ENCODE results near the gene TSC2. TPM values are rescaled to one million over a fixed set of nuclear protein-coding genes. Genes with fewer than 3 reads are reported as not detected.

TSC2 gene
- total RNA-seq, 2 experiments from 2014 or later, result 56.6 to 63.9 TPM

DNA sequence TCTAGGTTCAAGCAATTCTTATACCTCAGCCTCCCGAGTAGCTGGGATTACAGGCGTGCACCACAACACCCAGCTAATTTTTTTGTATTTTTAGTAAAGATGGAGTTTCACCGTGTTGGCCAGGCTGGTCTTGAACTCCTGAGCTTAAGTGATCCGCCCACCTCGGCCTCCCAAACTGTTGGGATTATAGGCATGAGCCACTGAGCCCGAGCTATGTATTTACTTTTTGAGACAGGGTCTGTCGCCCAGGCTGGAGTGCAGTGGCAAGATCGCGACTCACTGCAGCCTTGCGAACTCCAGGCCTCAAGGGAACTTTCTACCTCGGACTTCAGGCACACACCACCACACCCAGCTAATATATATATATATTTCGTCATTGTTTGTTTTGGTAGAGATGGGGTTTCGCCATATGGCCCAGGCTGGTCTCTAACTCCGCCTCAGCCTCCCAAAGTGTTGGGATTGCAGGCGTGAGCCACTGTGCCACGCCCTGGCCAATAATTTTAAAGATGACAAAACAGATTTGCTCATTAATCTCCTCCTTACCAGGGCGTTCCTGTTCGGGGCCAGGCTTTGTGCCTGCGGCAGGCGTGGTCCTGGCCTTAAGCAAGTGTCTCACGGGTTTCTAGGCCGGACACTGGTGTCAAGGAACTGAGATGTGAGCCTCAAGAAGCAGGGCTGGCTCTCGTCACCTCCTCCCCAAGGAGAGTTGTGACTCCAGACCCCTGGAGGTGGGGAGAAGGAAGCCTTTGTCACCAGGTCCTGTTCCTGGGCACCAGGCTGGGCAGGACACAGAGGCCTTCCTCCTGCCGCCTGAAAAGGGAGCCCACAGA lies 32.5 kb upstream of the TSC2 start:
- H3K27ac Mint-ChIP-seq, result no peak overlapping the region
- no peak for DNase-seq
- peaks cover 11% of the 10 kb centered on the region for H3K27me3 Mint-ChIP-seq
- POLR2A ChIA-PET, result no interaction called here
- peaks cover under 1% of the 10 kb centered on the region for H3K36me3 Mint-ChIP-seq
- intact Hi-C loops (cut with micrococcal nuclease), result no loop called here
- H3K4me1 Mint-ChIP-seq (ENCODE audit: low read depth), result peaks cover 2% of the 10 kb centered on the region
- CTCF ChIA-PET, result interaction anchor here (1.1 to 2.8 kb wide), 2 partner anchors 11 to 125 kb away, joined by 6 to 16 read pairs; no protein-coding TSS in a partner anchor
- no peak overlapping the region for H3K4me3 Mint-ChIP-seq
- no peaks in the 10 kb centered on the region for H3K9me3 Mint-ChIP-seq

- no peak overlapping the region for H3K27ac Mint-ChIP-seq
- no peaks in the 10 kb centered on the region for H3K36me3 Mint-ChIP-seq
- peaks cover 4% of the 10 kb centered on the region for H3K4me1 Mint-ChIP-seq (ENCODE audit: low read depth)
- ChIA-PET POLR2A (interaction anchor here (0.6 kb wide), 1 partner anchor 223 kb away, joined by 3 read pairs; no protein-coding TSS in a partner anchor), CTCF (interaction anchor here (0.7 to 2.8 kb wide), 5 partner anchors 12 to 125 kb away, joined by 3 to 16 read pairs (median 6); partner anchors contain the start of gene TBL3)
- peaks cover 14% of the 10 kb centered on the region for H3K27me3 Mint-ChIP-seq
- H3K9me3 Mint-ChIP-seq, result no peaks in the 10 kb centered on the region
- DNase-seq, result no peak
- intact Hi-C loops (cut with micrococcal nuclease), result no loop called here
- H3K4me3 Mint-ChIP-seq, result no peak overlapping the region
These were observed 31.9 kb upstream of the TSC2 start for GRCh38 chr16:2015947-2016208.

DNA sequence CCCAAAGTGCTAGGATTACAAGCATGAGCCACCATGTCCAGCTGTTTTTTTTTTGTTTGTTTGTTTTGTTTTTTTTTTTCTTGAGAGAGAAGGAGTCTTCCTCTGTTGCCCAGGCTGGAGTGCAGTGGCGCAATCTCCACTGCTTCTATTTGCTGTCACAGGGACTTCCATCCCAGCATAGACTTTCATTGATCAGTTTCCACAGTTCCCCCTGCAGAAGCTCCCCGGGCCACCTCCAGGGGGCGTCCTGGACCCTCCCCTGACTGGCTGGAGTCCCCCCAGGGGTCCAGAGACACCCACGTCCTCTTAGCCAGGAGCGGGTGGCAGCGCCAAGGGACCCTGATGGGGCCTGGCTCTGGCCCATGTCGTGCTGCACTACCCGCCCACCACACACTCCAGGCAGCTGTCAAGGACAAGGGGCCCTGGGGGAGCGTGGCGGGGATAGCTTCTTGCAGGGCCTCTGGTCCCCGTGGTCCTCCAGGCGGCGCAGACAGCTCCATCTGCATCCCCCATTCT lies 31.3 kb upstream of the TSC2 start:
- H3K4me3 Mint-ChIP-seq, result no peak overlapping the region
- no peaks in the 10 kb centered on the region for H3K36me3 Mint-ChIP-seq
- peaks cover 19% of the 10 kb centered on the region for H3K27me3 Mint-ChIP-seq
- H3K4me1 Mint-ChIP-seq (ENCODE audit: low read depth), result peaks cover 4% of the 10 kb centered on the region
- ChIA-PET CTCF (interaction anchor here (0.7 to 2.8 kb wide), 6 partner anchors 11 to 329 kb away, joined by 3 to 16 read pairs (median 4); partner anchors contain the start of gene TBL3), POLR2A (interaction anchor here (0.6 kb wide), 2 partner anchors 78 to 224 kb away, joined by 3 read pairs; no protein-coding TSS in a partner anchor)
- H3K27ac Mint-ChIP-seq, result no peak overlapping the region
- intact Hi-C loops (cut with micrococcal nuclease), result no loop called here
- H3K9me3 Mint-ChIP-seq, result no peaks in the 10 kb centered on the region
- peak; percentile 38 for DNase-seq

GRCh38 chr16:2019518-2019920 lies 28.3 kb upstream of the TSC2 start, which contains the start of gene NPW:
Gene NPW, plus strand, starts transcription at chr16:2019785.
- DNase-seq, result peak; percentile 31
- ChIA-PET CTCF (interaction anchor here (0.6 to 2.5 kb wide), 5 partner anchors 8 to 127 kb away, joined by 3 to 8 read pairs (median 3); no protein-coding TSS in a partner anchor), POLR2A (interaction anchor here (1.1 kb wide), 2 partner anchors 28 to 136 kb away, joined by 3 read pairs; partner anchors contain the start of genes NTHL1, TRAF7 and TSC2)
- Mint-ChIP-seq H3K9me3 (no peaks in the 10 kb centered on the region), H3K4me1 (ENCODE audit: low read depth) (peaks cover 13% of the 10 kb centered on the region), H3K36me3 (no peaks in the 10 kb centered on the region), H3K27ac (no peak within 1 kb of the TSS), H3K27me3 (peaks cover 30% of the 10 kb centered on the region), H3K4me3 (no peak within 1 kb of the TSS)
- intact Hi-C loops (cut with micrococcal nuclease), result no loop called here

- no peak overlapping the region for H3K4me3 Mint-ChIP-seq
- no peak overlapping the region for H3K27ac Mint-ChIP-seq
- DNase-seq, result no peak
- no peaks in the 10 kb centered on the region for H3K36me3 Mint-ChIP-seq
- peaks cover 30% of the 10 kb centered on the region for H3K27me3 Mint-ChIP-seq
- H3K9me3 Mint-ChIP-seq, result no peaks in the 10 kb centered on the region
- H3K4me1 Mint-ChIP-seq (ENCODE audit: low read depth), result peaks cover 13% of the 10 kb centered on the region
- intact Hi-C loops (cut with micrococcal nuclease), result no loop called here
- ChIA-PET POLR2A (interaction anchor here (0.7 to 1.1 kb wide), 3 partner anchors 8 to 135 kb away, joined by 3 to 5 read pairs (median 3); partner anchors contain the start of genes NTHL1, TRAF7 and TSC2), CTCF (interaction anchor here (0.6 to 2.5 kb wide), 4 partner anchors 16 to 850 kb away, joined by 3 to 8 read pairs (median 4); no protein-coding TSS in a partner anchor)
These were observed 27.6 kb upstream of the TSC2 start for GRCh38 chr16:2019921-2020831.

GRCh38 chr16:2022723-2023091 lies 25.1 kb upstream of the TSC2 start:
- intact Hi-C loops (cut with micrococcal nuclease), result loop anchor here (1.0 kb wide), 2 partner anchors 118 to 131 kb away; no protein-coding TSS in a partner anchor
- CTCF ChIA-PET, result interaction anchor here (0.5 to 4.8 kb wide), 22 partner anchors 9 to 438 kb away, joined by 3 to 37 read pairs (median 4); partner anchors contain the start of genes ECI1, MSRB1, NTHL1 and PKD1
- peak overlapping the region; percentile 58 for H3K4me3 Mint-ChIP-seq
- peaks cover 17% of the 10 kb centered on the region for H3K4me1 Mint-ChIP-seq (ENCODE audit: low read depth)
- H3K27ac Mint-ChIP-seq, result no peak overlapping the region
- no peaks in the 10 kb centered on the region for H3K36me3 Mint-ChIP-seq
- no peak for DNase-seq
- POLR2A ChIA-PET, result no interaction called here
- H3K27me3 Mint-ChIP-seq, result peaks cover 36% of the 10 kb centered on the region
- H3K9me3 Mint-ChIP-seq, result no peaks in the 10 kb centered on the region

GRCh38 chr16:2023092-2024031 lies 24.4 kb upstream of the TSC2 start:
- Mint-ChIP-seq H3K27me3 (peaks cover 34% of the 10 kb centered on the region), H3K4me1 (ENCODE audit: low read depth) (peaks cover 17% of the 10 kb centered on the region), H3K4me3 (peak overlapping the region; percentile 58), H3K36me3 (no peaks in the 10 kb centered on the region), H3K27ac (no peak overlapping the region), H3K9me3 (no peaks in the 10 kb centered on the region)
- POLR2A ChIA-PET, result no interaction called here
- DNase-seq, result peak; percentile 96
- intact Hi-C loops (cut with micrococcal nuclease), result loop anchor here (1.0 kb wide), 2 partner anchors 117 to 130 kb away; no protein-coding TSS in a partner anchor
- CTCF ChIA-PET, result interaction anchor here (0.5 to 4.8 kb wide), 20 partner anchors 9 to 228 kb away, joined by 3 to 37 read pairs (median 4); partner anchors contain the start of genes ECI1, NTHL1, PKD1 and TRAF7

GRCh38 chr16:2024032-2024420 lies 23.8 kb upstream of the TSC2 start:
- intact Hi-C loops (cut with micrococcal nuclease), result no loop called here

GRCh38 chr16:2025251-2025650 lies 22.5 kb upstream of the TSC2 start:
- no peaks in the 10 kb centered on the region for H3K36me3 Mint-ChIP-seq
- intact Hi-C loops (cut with micrococcal nuclease), result no loop called here
- DNase-seq, result no peak
- H3K4me1 Mint-ChIP-seq (ENCODE audit: low read depth), result peaks cover 17% of the 10 kb centered on the region
- ChIA-PET CTCF (interaction anchor here (4.8 kb wide), 1 partner anchor 115 kb away, joined by 37 read pairs; no protein-coding TSS in a partner anchor), POLR2A (no interaction called here)
- peaks cover 25% of the 10 kb centered on the region for H3K27me3 Mint-ChIP-seq
- H3K9me3 Mint-ChIP-seq, result no peaks in the 10 kb centered on the region
- no peak overlapping the region for H3K4me3 Mint-ChIP-seq
- H3K27ac Mint-ChIP-seq, result no peak overlapping the region

More at GRCh38 chr16:2024032-2024420, 23.8 kb upstream of the TSC2 start:
- Mint-ChIP-seq H3K4me3 (no peak overlapping the region), H3K9me3 (no peaks in the 10 kb centered on the region), H3K27me3 (peaks cover 30% of the 10 kb centered on the region), H3K36me3 (no peaks in the 10 kb centered on the region), H3K4me1 (ENCODE audit: low read depth) (peaks cover 17% of the 10 kb centered on the region), H3K27ac (no peak overlapping the region)
- CTCF ChIA-PET, result interaction anchor here (0.7 to 4.8 kb wide), 4 partner anchors 20 to 212 kb away, joined by 3 to 37 read pairs (median 4); no protein-coding TSS in a partner anchor
- no peak for DNase-seq
- POLR2A ChIA-PET, result no interaction called here

DNA sequence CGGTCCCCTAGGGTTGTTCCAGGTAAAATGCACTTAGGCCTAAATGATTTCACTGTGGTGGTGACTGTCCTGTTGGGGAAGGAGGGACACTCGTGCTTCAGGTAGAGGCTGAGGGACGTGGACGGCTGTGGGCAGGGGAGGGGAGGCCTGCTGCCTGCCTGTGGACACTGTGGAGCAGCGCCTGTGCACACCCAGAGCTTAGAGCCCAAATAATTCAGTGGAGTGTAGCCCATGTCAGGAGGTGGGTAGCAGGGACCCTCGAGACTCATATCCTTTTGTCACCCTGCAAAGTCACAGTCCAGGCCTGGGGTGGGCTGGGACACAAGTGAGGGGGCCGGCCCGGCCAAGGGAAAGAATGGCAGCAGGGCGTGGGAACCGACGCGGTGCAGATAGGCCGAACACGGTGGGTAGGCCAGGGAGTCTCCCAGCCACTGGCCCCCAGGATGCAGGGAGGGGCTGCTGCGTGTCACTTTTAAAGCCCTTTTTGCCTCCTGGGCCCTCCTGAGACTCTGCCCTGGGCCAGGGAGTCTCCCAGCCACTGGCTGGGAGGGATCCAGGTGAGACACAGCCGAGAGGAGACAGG lies 21.8 kb upstream of the TSC2 start:
- Mint-ChIP-seq H3K4me3 (no peak overlapping the region), H3K36me3 (no peaks in the 10 kb centered on the region), H3K27ac (no peak overlapping the region), H3K9me3 (no peaks in the 10 kb centered on the region), H3K27me3 (peaks cover 21% of the 10 kb centered on the region), H3K4me1 (ENCODE audit: low read depth) (peaks cover 13% of the 10 kb centered on the region)
- DNase-seq, result no peak
- intact Hi-C loops (cut with micrococcal nuclease), result no loop called here
- POLR2A ChIA-PET, result no interaction called here
- CTCF ChIA-PET, result interaction anchor here (1.6 to 4.8 kb wide), 3 partner anchors 114 to 127 kb away, joined by 5 to 37 read pairs (median 13); no protein-coding TSS in a partner anchor
